ENCODE data around the gene DYNC2LI1.

- TF ChIP-seq CTCF (IDR thresholded peaks at IDR 0.05; ENCODE audit: insufficient read depth, low read depth, low read length) = no peak
- TF ChIP-seq EZH2 (IDR thresholded peaks at IDR 0.05; ENCODE audit: insufficient read depth, low read length) = no peak
Measured at GRCh38 chr2:43738257-43738656, 35.6 kb upstream of the DYNC2LI1 start.
